ENCODE measurements around the gene STK24. TPM values are rescaled to one million over a fixed set of nuclear protein-coding genes. Genes with fewer than 3 reads are reported as not detected.

The STK24 gene
- total RNA-seq, 2 experiments from 2014 or later, result 60.4 to 88.7 TPM

DNA sequence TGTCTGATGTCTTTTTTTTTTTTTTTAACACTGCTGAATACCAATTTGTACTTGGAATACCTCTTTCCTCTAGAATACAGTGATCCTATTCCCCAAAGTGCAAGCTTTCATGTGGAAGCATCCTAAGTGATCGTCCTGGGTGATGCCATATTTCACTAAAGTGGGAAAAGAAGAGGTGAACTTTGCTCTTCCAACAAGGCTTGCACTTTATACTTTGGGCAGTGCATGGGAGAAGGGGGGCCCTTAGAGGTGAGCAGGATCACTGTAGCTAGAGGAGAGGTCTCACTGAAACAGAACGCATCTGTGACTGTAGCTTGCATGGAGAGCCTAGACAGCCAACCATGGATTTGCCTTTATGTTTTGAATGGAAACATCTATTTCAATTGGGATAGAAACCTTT is 173.8 kb downstream of the STK24 start:
- CTCF ChIA-PET (ENCODE audit: unreplicated experiment), result no interaction called here
- BruUV-seq (replicated peaks), result no TSS peak
- intact Hi-C loops (cut with micrococcal nuclease; ENCODE audit: unreplicated experiment), result no loop called here

DNA sequence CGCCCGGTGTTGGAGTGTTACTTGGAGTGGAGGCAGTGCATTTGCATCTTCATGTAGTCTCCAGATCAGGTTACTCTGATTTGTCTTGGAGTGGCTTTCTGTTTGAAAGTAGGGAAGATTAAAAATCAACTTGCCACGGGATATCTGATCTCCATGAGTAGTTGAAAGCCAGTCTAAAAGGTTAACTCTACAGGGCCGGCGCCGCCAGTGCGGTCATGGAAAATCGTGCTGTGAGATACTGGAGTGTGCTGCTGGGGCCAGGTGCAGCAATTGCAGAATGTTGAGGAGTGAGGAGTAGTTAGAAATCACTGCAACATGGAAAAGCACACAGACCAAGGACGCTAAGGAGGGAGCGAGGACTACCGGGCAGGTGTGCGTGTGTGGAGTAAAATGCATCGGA is 175.0 kb downstream of the STK24 start:
- DNase-seq (ENCODE audit: low spot score), result no peak
- CTCF ChIA-PET (ENCODE audit: unreplicated experiment), result no interaction called here
- Histone ChIP-seq H3K4me2 (ENCODE audit: low read length) (no peak overlapping the region), H3K9me3 (ENCODE audit: low read length) (no peaks in the 10 kb centered on the region), H3K36me3 (ENCODE audit: insufficient read depth, low read length) (no peaks in the 10 kb centered on the region), H2AFZ (ENCODE audit: low read length) (no peak overlapping the region), H3K9me2 (ENCODE audit: insufficient read depth, low read length) (no peaks in the 10 kb centered on the region), H3K4me1 (ENCODE audit: insufficient read depth, low read length, poor library complexity, severe bottlenecking) (no peaks in the 10 kb centered on the region), H3K4me3 (ENCODE audit: low read depth, low read length, poor library complexity, severe bottlenecking) (no peak overlapping the region), H3K79me2 (ENCODE audit: insufficient read depth, low read depth, low read length) (no peaks in the 10 kb centered on the region), H3K27ac (ENCODE audit: low read depth, low read length, poor library complexity, severe bottlenecking) (no peak overlapping the region), H4K20me1 (ENCODE audit: insufficient read depth, low read length) (no peaks in the 10 kb centered on the region)
- intact Hi-C loops (cut with micrococcal nuclease; ENCODE audit: unreplicated experiment), result no loop called here
- BruUV-seq (replicated peaks), result no TSS peak
- POLR2A ChIA-PET, result interaction anchor here (0.5 kb wide), 1 partner anchor 33 kb away, joined by 4 read pairs; no protein-coding TSS in a partner anchor
- TF ChIP-seq EZH2phosphoT487 (IDR thresholded peaks at IDR 0.05; ENCODE audit: borderline replicate concordance, low read depth, low read length), result no peak
- TF ChIP-seq, protein P1, sequence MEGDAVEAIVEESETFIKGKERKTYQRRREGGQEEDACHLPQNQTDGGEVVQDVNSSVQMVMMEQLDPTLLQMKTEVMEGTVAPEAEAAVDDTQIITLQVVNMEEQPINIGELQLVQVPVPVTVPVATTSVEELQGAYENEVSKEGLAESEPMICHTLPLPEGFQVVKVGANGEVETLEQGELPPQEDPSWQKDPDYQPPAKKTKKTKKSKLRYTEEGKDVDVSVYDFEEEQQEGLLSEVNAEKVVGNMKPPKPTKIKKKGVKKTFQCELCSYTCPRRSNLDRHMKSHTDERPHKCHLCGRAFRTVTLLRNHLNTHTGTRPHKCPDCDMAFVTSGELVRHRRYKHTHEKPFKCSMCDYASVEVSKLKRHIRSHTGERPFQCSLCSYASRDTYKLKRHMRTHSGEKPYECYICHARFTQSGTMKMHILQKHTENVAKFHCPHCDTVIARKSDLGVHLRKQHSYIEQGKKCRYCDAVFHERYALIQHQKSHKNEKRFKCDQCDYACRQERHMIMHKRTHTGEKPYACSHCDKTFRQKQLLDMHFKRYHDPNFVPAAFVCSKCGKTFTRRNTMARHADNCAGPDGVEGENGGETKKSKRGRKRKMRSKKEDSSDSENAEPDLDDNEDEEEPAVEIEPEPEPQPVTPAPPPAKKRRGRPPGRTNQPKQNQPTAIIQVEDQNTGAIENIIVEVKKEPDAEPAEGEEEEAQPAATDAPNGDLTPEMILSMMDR (conservative IDR thresholded peaks at IDR 0.05; ENCODE audit: low read length), result no peak

More for the DNA sequence above, 173.8 kb downstream of the STK24 start:
- POLR2A ChIA-PET, result interaction anchor here (0.6 to 0.7 kb wide), 2 partner anchors 245 to 587 kb away, joined by 3 to 4 read pairs; no protein-coding TSS in a partner anchor
- H3K4me2 ChIP-seq (ENCODE audit: low read length), result no peak overlapping the region
- no peaks in the 10 kb centered on the region for H3K36me3 ChIP-seq (ENCODE audit: insufficient read depth, low read length)
- no peak overlapping the region for H3K27ac ChIP-seq (ENCODE audit: low read depth, low read length, poor library complexity, severe bottlenecking)
- no peaks in the 10 kb centered on the region for H3K4me1 ChIP-seq (ENCODE audit: insufficient read depth, low read length, poor library complexity, severe bottlenecking)
- H4K20me1 ChIP-seq (ENCODE audit: insufficient read depth, low read length), result no peaks in the 10 kb centered on the region
- TF ChIP-seq, protein P1 (conservative IDR thresholded peaks at IDR 0.05; ENCODE audit: low read length), result no peak
- TF ChIP-seq EZH2phosphoT487 (IDR thresholded peaks at IDR 0.05; ENCODE audit: borderline replicate concordance, low read depth, low read length), result no peak
- H3K4me3 ChIP-seq (ENCODE audit: low read depth, low read length, poor library complexity, severe bottlenecking), result no peak overlapping the region
- no peaks in the 10 kb centered on the region for H3K9me3 ChIP-seq (ENCODE audit: low read length)
- no peaks in the 10 kb centered on the region for H3K9me2 ChIP-seq (ENCODE audit: insufficient read depth, low read length)
- no peak overlapping the region for H2AFZ ChIP-seq (ENCODE audit: low read length)
- H3K79me2 ChIP-seq (ENCODE audit: insufficient read depth, low read depth, low read length), result no peaks in the 10 kb centered on the region
- DNase-seq (ENCODE audit: low spot score), result no peak

DNA sequence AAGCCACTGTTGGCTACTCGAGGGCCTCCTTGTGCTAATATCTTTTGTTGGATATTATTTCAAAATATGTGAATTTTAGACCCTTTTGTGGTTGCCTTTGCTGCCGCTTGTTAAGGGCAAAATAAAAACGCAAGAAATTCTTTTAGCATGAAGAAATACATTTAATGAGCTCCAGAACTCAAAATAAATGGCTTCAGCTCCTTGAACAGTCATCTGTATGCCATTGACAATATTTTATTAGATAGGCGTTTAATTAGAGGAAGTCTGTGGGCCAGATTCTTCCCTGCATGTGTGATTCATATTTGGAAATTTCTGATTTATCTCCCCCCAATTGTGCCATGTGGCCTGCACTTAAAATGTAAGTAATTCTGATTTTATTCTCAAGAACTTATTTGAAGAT is 177.2 kb downstream of the STK24 start:
- Histone ChIP-seq H3K4me1 (ENCODE audit: insufficient read depth, low read length, poor library complexity, severe bottlenecking) (no peaks in the 10 kb centered on the region), H3K4me3 (ENCODE audit: low read depth, low read length, poor library complexity, severe bottlenecking) (no peak overlapping the region), H3K27ac (ENCODE audit: low read depth, low read length, poor library complexity, severe bottlenecking) (no peak overlapping the region), H2AFZ (ENCODE audit: low read length) (no peak overlapping the region), H3K9me2 (ENCODE audit: insufficient read depth, low read length) (no peaks in the 10 kb centered on the region), H3K36me3 (ENCODE audit: insufficient read depth, low read length) (no peaks in the 10 kb centered on the region), H3K9me3 (ENCODE audit: low read length) (no peaks in the 10 kb centered on the region), H4K20me1 (ENCODE audit: insufficient read depth, low read length) (no peaks in the 10 kb centered on the region), H3K4me2 (ENCODE audit: low read length) (no peak overlapping the region), H3K79me2 (ENCODE audit: insufficient read depth, low read depth, low read length) (no peaks in the 10 kb centered on the region)
- ChIA-PET POLR2A (interaction anchor here (0.5 to 0.8 kb wide), 2 partner anchors 419 to 910 kb away, joined by 3 to 5 read pairs; no protein-coding TSS in a partner anchor), CTCF (ENCODE audit: unreplicated experiment) (no interaction called here)
- intact Hi-C loops (cut with micrococcal nuclease; ENCODE audit: unreplicated experiment), result no loop called here
- no TSS peak for BruUV-seq (replicated peaks)
- DNase-seq (ENCODE audit: low spot score), result no peak
- no peak for TF ChIP-seq EZH2phosphoT487 (IDR thresholded peaks at IDR 0.05; ENCODE audit: borderline replicate concordance, low read depth, low read length)
- TF ChIP-seq, protein P1 (conservative IDR thresholded peaks at IDR 0.05; ENCODE audit: low read length), result no peak

Data from OCI-LY7 (cell line).